ENCODE measurements around the gene MAGI2.

DNA sequence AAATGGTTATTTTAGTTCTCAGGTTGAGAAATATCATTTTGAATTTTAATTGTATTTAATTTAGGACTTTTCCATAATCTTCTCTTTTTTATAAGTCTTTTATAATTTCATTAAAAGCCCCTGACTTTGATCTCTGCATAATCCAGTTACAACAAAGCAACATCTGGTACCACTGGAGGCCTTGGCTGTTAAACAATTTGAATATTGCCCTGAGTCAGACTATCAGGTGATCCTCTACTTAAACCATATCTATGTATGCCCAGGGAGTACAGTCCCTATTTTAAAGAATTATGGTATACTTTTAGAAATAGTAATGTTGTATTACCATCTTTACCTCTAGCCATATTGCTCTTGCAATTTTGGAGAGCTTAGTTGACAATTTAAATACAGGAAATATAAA, 119.1 kb downstream of the MAGI2 start:
- no peak for TF ChIP-seq POLR2A (IDR thresholded peaks at IDR 0.05)
- TF ChIP-seq, protein P1, sequence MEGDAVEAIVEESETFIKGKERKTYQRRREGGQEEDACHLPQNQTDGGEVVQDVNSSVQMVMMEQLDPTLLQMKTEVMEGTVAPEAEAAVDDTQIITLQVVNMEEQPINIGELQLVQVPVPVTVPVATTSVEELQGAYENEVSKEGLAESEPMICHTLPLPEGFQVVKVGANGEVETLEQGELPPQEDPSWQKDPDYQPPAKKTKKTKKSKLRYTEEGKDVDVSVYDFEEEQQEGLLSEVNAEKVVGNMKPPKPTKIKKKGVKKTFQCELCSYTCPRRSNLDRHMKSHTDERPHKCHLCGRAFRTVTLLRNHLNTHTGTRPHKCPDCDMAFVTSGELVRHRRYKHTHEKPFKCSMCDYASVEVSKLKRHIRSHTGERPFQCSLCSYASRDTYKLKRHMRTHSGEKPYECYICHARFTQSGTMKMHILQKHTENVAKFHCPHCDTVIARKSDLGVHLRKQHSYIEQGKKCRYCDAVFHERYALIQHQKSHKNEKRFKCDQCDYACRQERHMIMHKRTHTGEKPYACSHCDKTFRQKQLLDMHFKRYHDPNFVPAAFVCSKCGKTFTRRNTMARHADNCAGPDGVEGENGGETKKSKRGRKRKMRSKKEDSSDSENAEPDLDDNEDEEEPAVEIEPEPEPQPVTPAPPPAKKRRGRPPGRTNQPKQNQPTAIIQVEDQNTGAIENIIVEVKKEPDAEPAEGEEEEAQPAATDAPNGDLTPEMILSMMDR (IDR thresholded peaks at IDR 0.05): no peak

All from body of pancreas (tissue), 4 donors.